HEK293T (cell line): ENCODE data around the gene USP9Y.

Experiments used
- BHLHE40 ChIP-seq: fragments of 450-650 bp; IDR thresholded peaks from 2 replicates; pipeline ENCODE4 v1.6.1; 2016; ENCODE audit warnings: mild to moderate bottlenecking, moderate library complexity, borderline replicate concordance
- FOXK2 ChIP-seq: fragments of 450-650 bp; IDR thresholded peaks from 2 replicates; pipeline ENCODE4 v1.6.1; 2016; ENCODE audit warnings: mild to moderate bottlenecking
- FOXM1 ChIP-seq: fragments of 450-650 bp; IDR thresholded peaks from 2 replicates; pipeline ENCODE4 v1.6.1; 2017; ENCODE audit warnings: mild to moderate bottlenecking, borderline replicate concordance
- SP1 ChIP-seq: fragments of 450-650 bp; IDR thresholded peaks from 2 replicates; pipeline ENCODE4 v1.6.1; 2017

DNA sequence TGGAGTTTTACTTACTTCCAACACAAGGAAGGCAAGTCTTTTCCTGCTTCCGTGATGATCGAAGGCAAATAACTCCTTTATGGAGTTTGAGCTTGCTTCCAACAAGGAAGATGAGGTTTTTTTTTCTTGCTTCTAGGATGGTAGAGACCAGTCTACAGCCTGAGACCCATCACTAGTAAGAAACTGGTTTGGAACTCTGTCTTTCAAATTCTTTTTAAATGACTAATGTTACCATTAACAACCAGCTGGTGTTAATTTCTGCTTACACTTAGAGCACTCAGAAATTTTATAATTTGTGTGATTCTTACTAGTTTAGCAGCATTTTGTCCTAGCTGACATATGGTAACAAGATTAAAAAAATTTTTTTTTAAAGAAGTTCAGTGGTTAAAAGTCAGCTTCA lies 19.5 kb upstream of the USP9Y start:
- TF ChIP-seq SP1 = no peak
- TF ChIP-seq FOXK2 = no peak
- TF ChIP-seq FOXM1 = no peak
- no peak for TF ChIP-seq BHLHE40
